Sigmoid colon (tissue), 7 donors: ENCODE data around the gene FTCD. TPM values are rescaled to one million over a fixed set of nuclear protein-coding genes. Genes with fewer than 3 reads are reported as not detected.

Source experiments
- DNase-seq: peaks from one replicate; pipeline ENCODE4 v3.0.0-alpha.2; 2019
- H3K27ac ChIP-seq, 4 donors: fragments of 200-600 bp; sonication (generic); one replicate each; pipeline ENCODE4 v1.5.1; 2016 to 2019; ENCODE audit warnings: mild to moderate bottlenecking in 1 of 4
- H3K27me3 ChIP-seq, 3 donors: fragments of 200-600 bp; sonication (generic); one replicate each; pipeline ENCODE4 v1.5.1; 2019; ENCODE audit warnings: mild to moderate bottlenecking in 1 of 3
- H3K36me3 ChIP-seq, 4 donors: fragments of 200-600 bp; sonication (generic); one replicate each; pipeline ENCODE4 v1.5.1; 2016 to 2019
- H3K4me1 ChIP-seq, 4 donors: fragments of 200-600 bp; sonication (generic); one replicate each; pipeline ENCODE4 v1.5.1; 2017 to 2019
- H3K4me3 ChIP-seq, 4 donors: fragments of 200-600 bp; sonication (generic); one replicate each; pipeline ENCODE4 v1.5.1; 2017 to 2019; ENCODE audit warnings: mild to moderate bottlenecking in 2 of 4, moderate library complexity in 1 of 4
- H3K9me3 ChIP-seq, 4 donors: fragments of 200-600 bp in 3 of 4; sonication (generic) in 3 of 4; one replicate each; pipeline versions ENCODE4 v1.5.1 to v1.6.1; 2013 to 2019
- EP300 ChIP-seq, 4 donors: sonication (generic); formaldehyde crosslinking; IDR thresholded peaks; one replicate each; pipeline ENCODE4 v1.6.1; 2017; ENCODE audit warnings: antibody characterized with exemption in 4 of 4
- POLR2A ChIP-seq, 2 donors: fragments of 450-650 bp; IDR thresholded peaks; one replicate each; pipeline ENCODE4 v1.6.1; 2016; ENCODE audit warnings: antibody characterized with exemption in 2 of 2, mild to moderate bottlenecking in 2 of 2, moderate library complexity in 2 of 2
- POLR2AphosphoS5 ChIP-seq, 4 donors: sonication (generic); formaldehyde crosslinking; IDR thresholded peaks; one replicate each; pipeline ENCODE4 v1.6.1; 2017; ENCODE audit warnings: antibody characterized with exemption in 4 of 4
- WGBS, 2 donors: extraction: QIAGEN DNeasy Blood & Tissue Kit; methylation state at CpG; one replicate each; pipeline ENCODE4 v1.1.7; 2013; 5-methylcytosine and 5-hydroxymethylcytosine counted together
- intact Hi-C: fragments of 100-400 bp; cut with DNase I; formaldehyde crosslinking; loops from one replicate; pipeline ENCODE4 v1.15.1; 2023
- polyA plus RNA-seq, 3 donors: library from polyadenylated mRNA; stranded (reverse); fragments of 200-250 nt; gene quantifications; one replicate each; pipeline ENCODE4 v1.2.3, GENCODE V29; 2013
- total RNA-seq, 4 donors: library from RNA; depleted of rRNA; stranded (reverse); fragments of >200 nt; gene quantifications; one replicate each; pipeline ENCODE4 v1.1.0, GENCODE V29; 2016
- TF ChIP-seq, protein P1 (sequence below), 4 experiments: fragments of 450-650 bp in 3 of 4; fragments of 200-600 bp in 1 of 4; IDR thresholded peaks; one replicate each; pipeline ENCODE4 v1.5.1; 2016 to 2019; ENCODE audit warnings: antibody characterized with exemption in 4 of 4, mild to moderate bottlenecking in 3 of 4, moderate library complexity in 2 of 4
- donor health status: healthy with polysubstance abuse.
- donor health status: Bipolar disorder and iron deficiency.
- donor health status: healthy.

The FTCD gene
- total and polyA plus RNA-seq, 7 donors, result 0.20 to 1.4 TPM; not detected in 5

DNA sequence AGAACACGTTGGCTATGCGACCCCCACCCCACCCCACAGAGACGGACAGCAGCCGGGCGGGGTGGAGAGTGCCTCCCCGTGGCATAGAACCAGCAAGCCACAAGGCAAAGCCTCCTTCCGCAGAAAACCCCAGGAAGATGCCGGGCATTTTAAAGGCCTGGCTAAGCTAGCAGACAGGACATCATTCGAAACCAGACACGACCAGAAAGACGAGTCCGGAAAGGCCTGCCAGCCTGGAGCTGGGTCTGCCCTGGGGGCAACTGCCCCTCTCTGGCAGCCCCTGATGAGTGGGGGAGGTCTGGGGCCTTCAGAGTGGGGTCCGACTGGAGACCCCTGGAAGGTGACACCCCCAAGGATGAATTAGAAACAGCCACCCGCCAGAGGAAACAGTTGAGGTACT is 8.5 kb downstream of the FTCD start:
- Histone ChIP-seq H3K9me3 (no peaks in the 10 kb centered on the region), H3K36me3 (no peaks in the 10 kb centered on the region), H3K4me1 (peaks cover 0 to 10% (median 6%) of the 10 kb centered on the region in 4 donors), H3K27ac (no peak overlapping the region), H3K27me3 (no peaks in the 10 kb centered on the region), H3K4me3 (no peak overlapping the region)
- TF ChIP-seq POLR2AphosphoS5 (IDR thresholded peaks at IDR 0.05) (no peak), POLR2A (IDR thresholded peaks at IDR 0.05) (no peak), EP300 (IDR thresholded peaks at IDR 0.05) (no peak)
- TF ChIP-seq, protein P1, sequence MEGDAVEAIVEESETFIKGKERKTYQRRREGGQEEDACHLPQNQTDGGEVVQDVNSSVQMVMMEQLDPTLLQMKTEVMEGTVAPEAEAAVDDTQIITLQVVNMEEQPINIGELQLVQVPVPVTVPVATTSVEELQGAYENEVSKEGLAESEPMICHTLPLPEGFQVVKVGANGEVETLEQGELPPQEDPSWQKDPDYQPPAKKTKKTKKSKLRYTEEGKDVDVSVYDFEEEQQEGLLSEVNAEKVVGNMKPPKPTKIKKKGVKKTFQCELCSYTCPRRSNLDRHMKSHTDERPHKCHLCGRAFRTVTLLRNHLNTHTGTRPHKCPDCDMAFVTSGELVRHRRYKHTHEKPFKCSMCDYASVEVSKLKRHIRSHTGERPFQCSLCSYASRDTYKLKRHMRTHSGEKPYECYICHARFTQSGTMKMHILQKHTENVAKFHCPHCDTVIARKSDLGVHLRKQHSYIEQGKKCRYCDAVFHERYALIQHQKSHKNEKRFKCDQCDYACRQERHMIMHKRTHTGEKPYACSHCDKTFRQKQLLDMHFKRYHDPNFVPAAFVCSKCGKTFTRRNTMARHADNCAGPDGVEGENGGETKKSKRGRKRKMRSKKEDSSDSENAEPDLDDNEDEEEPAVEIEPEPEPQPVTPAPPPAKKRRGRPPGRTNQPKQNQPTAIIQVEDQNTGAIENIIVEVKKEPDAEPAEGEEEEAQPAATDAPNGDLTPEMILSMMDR (IDR thresholded peaks at IDR 0.05), result no peak
- intact Hi-C loops, result no loop called here
- 60 to 81% methylated on average over 14 of the region's 14 CpGs for WGBS, 2 donors
- peak; percentile 48 for DNase-seq

DNA sequence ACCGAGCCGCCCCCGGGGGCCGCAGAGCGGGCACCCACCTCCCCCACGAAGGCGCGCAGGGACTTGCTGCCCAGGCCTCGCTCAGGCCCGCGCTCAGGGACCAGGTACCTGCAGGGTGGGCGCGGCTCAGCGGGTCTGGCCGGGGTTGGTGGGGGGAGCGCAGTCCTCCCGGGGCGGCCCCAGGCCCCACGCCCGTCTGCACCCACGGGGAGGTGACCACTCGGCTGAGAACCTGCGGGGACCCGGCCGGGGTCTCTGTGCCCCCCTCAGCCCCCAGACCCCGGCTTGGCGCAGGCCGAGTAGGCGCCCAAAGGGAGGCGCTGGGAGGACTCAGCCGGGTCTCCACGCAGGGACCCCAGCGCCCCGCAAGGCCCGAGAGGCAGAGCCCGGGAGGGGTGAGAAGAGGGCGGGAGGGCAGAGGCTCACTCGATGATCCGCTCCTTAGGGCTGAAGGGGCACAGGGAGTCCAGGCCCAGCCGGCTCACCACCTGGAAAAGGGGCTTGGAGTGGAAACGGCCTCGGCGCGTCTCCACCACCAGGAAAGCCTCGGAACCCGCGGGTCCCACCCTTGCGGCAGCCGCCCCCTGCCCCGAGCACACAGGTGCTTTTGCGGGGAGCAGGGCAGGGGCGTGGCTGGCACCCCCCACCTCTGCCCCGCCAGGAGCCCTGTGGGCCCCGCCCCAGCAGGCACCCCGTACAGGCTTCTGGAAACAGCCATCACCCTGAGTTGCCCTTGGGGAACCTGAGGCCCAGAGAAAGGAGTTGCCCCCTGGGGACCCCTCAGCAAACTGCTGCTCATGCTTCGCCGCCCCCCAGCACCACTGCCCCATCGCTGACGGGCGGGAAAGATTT is 9.3 kb downstream of the FTCD start:
- peak; percentile 61 for DNase-seq
- no peaks in the 10 kb centered on the region for H3K36me3 ChIP-seq
- H3K4me3 ChIP-seq, result no peak overlapping the region
- intact Hi-C loops, result no loop called here
- no peaks in the 10 kb centered on the region for H3K9me3 ChIP-seq
- TF ChIP-seq POLR2A (IDR thresholded peaks at IDR 0.05), result no peak
- no peaks in the 10 kb centered on the region for H3K27me3 ChIP-seq
- 83 to 88% methylated on average over 60 of the region's 60 CpGs for WGBS, 2 donors
- H3K27ac ChIP-seq, result no peak overlapping the region
- H3K4me1 ChIP-seq, result peaks cover 0 to 10% (median 6%) of the 10 kb centered on the region in 4 donors

DNA sequence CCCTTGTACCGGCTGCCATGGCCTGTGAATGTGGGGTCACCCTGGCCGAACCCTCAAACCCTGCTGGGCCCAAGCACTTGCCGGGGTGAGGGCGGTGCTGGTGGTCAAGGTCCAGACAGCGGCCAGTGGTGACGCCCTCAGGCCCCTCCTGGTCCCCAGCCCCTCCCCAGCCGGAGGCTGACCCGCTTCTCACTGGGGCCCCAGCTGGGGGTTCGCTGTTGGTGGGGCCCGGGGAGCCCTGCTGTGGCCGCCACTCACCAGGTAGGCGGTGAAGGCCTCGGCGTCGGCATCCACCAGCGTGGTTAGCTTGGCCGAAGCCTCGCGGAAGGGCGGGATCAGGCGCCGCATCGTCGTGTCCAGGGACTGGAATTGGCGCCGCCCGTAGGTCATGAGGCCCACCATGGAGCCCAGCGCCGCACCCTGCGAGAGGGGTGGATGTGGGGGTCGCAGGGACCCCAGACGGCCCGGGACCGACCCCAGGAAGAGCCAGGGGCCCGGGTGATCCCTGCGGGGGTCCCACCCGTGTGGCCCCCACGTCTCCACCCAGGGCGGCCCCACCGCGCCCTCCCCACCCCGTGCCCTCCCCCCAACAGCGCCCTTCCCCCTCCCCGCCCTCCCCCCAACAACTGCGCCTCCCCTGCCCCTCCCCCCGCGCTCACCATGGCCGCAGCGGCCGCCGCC is 10.1 kb downstream of the FTCD start:
- intact Hi-C loops, result no loop called here
- Histone ChIP-seq H3K4me3 (no peak overlapping the region), H3K27ac (no peak overlapping the region), H3K27me3 (no peaks in the 10 kb centered on the region), H3K36me3 (no peaks in the 10 kb centered on the region), H3K9me3 (no peaks in the 10 kb centered on the region), H3K4me1 (peaks cover 0 to 10% (median 6%) of the 10 kb centered on the region in 4 donors)
- peak; percentile 66 for DNase-seq
- TF ChIP-seq POLR2AphosphoS5 (IDR thresholded peaks at IDR 0.05) (no peak), EP300 (IDR thresholded peaks at IDR 0.05) (no peak), POLR2A (IDR thresholded peaks at IDR 0.05) (no peak)
- TF ChIP-seq, protein P1 (IDR thresholded peaks at IDR 0.05), result no peak
- WGBS, 2 donors, result 87 to 92% methylated on average over 51 of the region's 51 CpGs

DNA sequence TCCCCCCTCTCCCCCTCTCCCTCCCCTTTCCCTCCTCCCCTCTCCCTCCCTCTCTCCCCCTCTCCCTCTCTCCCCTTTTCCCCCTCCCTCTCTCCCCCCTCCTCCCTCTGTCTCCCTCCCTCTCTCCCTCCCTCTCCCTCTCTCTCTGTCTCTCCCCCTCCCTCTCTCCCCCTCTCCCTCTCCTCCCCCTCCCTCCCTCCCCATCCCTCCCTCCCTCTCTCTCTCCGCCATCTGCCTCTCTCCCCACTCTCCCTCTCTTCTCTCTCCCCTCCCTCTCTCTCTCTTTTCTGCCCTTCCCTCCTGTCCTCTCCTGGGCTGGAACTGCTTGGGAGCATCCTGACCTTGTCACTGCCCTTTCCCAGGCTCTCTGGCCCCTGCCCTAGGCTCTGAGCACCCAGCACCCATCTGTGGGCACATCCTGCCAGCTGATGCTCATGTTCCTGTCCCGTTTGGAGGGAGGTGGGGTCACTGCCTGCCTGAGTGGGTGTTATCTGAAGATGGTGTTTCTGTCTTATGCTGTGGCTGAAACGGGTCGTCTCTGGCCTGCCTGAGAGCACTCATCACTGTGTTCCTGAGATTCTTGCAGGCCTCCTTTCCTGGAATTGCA is 10.8 kb downstream of the FTCD start:
- Histone ChIP-seq H3K36me3 (no peaks in the 10 kb centered on the region), H3K9me3 (no peaks in the 10 kb centered on the region), H3K27me3 (no peaks in the 10 kb centered on the region), H3K4me3 (no peak overlapping the region), H3K4me1 (peaks cover 0 to 10% (median 6%) of the 10 kb centered on the region in 4 donors), H3K27ac (no peak overlapping the region)
- WGBS, 2 donors, result 32 to 53% methylated on average over 4 of the region's 4 CpGs
- peak; percentile 62 for DNase-seq
- intact Hi-C loops, result loop anchor here (5.0 kb wide), 3 partner anchors 38 to 143 kb away; partner anchors contain the start of genes LSS, MCM3AP, SPATC1L and YBEY
- TF ChIP-seq EP300 (IDR thresholded peaks at IDR 0.05) (no peak), POLR2A (IDR thresholded peaks at IDR 0.05) (no peak), POLR2AphosphoS5 (IDR thresholded peaks at IDR 0.05) (no peak)
- TF ChIP-seq, protein P1 (IDR thresholded peaks at IDR 0.05), result no peak
